Measurements from ENCODE around the gene CCRL2. TPM values are rescaled to one million over a fixed set of nuclear protein-coding genes. Genes with fewer than 3 reads are reported as not detected.

The CCRL2 gene
- total RNA-seq, 1 donor from 2014 or later: not detected

DNA sequence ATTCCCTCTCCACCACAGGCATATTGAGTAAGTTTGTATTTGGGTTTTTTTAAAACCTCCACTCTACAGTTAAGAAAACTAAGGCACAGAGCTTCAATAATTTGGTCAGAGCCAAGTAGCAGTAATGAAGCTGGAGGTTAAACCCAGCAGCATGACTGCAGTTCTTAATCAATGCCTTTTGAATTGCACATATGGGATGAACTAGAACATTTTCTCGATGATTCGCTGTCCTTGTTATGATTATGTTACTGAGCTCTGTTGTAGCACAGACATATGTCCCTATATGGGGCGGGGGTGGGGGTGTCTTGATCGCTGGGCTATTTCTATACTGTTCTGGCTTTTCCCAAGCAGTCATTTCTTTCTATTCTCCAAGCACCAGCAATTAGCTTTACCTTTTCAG, 37.9 kb upstream of the CCRL2 start:
- no peak overlapping the region for H3K27ac Mint-ChIP-seq (ENCODE audit: unreplicated experiment)
- no peak for DNase-seq (ENCODE audit: low spot score)
- H3K9me3 Mint-ChIP-seq (ENCODE audit: low read depth): no peaks in the 10 kb centered on the region
- H3K36me3 Mint-ChIP-seq (ENCODE audit: low read depth): no peaks in the 10 kb centered on the region
- peaks cover 61% of the 10 kb centered on the region for H3K27me3 Mint-ChIP-seq (ENCODE audit: low read depth)
- no peak overlapping the region for H3K4me3 Mint-ChIP-seq (ENCODE audit: unreplicated experiment)
- TF ChIP-seq, protein P1, sequence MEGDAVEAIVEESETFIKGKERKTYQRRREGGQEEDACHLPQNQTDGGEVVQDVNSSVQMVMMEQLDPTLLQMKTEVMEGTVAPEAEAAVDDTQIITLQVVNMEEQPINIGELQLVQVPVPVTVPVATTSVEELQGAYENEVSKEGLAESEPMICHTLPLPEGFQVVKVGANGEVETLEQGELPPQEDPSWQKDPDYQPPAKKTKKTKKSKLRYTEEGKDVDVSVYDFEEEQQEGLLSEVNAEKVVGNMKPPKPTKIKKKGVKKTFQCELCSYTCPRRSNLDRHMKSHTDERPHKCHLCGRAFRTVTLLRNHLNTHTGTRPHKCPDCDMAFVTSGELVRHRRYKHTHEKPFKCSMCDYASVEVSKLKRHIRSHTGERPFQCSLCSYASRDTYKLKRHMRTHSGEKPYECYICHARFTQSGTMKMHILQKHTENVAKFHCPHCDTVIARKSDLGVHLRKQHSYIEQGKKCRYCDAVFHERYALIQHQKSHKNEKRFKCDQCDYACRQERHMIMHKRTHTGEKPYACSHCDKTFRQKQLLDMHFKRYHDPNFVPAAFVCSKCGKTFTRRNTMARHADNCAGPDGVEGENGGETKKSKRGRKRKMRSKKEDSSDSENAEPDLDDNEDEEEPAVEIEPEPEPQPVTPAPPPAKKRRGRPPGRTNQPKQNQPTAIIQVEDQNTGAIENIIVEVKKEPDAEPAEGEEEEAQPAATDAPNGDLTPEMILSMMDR (IDR thresholded peaks at IDR 0.05): no peak
- H3K4me1 Mint-ChIP-seq (ENCODE audit: low read depth): no peaks in the 10 kb centered on the region

DNA sequence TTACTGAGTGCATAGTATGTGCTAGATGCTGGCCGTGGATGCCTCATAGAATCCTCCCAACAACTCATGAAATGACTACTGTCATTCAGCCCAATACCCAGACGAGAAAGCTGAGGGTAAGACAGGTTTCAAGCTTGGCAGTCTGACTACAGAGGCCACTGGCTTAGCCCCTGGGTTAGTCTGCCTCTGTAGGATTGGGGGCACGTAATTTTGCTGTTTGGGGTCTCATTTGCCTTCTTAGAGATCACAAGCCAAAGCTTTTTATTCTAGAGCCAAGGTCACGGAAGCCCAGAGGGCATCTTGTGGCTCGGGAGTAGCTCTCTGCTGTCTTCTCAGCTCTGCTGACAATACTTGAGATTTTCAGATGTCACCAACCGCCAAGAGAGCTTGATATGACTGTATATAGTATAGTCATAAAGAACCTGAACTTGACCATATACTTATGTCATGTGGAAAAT, 37.4 kb upstream of the CCRL2 start:
- TF ChIP-seq, protein P1 (IDR thresholded peaks at IDR 0.05): no peak
- Mint-ChIP-seq H3K9me3 (ENCODE audit: low read depth) (no peaks in the 10 kb centered on the region), H3K27me3 (ENCODE audit: low read depth) (peaks cover 62% of the 10 kb centered on the region), H3K36me3 (ENCODE audit: low read depth) (no peaks in the 10 kb centered on the region), H3K4me3 (ENCODE audit: unreplicated experiment) (no peak overlapping the region), H3K4me1 (ENCODE audit: low read depth) (no peaks in the 10 kb centered on the region), H3K27ac (ENCODE audit: unreplicated experiment) (no peak overlapping the region)
- DNase-seq (ENCODE audit: low spot score): no peak

DNA sequence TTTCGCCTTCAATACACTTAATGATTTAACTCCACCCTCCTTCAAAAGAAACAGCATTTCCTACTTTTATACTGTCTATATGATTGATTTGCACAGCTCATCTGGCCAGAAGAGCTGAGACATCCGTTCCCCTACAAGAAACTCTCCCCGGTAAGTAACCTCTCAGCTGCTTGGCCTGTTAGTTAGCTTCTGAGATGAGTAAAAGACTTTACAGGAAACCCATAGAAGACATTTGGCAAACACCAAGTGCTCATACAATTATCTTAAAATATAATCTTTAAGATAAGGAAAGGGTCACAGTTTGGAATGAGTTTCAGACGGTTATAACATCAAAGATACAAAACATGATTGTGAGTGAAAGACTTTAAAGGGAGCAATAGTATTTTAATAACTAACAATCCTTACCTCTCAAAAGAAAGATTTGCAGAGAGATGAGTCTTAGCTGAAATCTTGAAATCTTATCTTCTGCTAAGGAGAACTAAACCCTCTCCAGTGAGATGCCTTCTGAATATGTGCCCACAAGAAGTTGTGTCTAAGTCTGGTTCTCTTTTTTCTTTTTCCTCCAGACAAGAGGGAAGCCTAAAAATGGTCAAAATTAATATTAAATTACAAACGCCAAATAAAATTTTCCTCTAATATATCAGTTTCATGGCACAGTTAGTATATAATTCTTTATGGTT, 36.1 kb upstream of the CCRL2 start, which contains the start of gene CCR5:
CCR5 (plus strand) TSS at position 108 of the 680 bp plus-strand sequence. CDS start 1,957 bp downstream, outside the sequence.
- Mint-ChIP-seq H3K9me3 (ENCODE audit: low read depth) (no peaks in the 10 kb centered on the region), H3K4me3 (ENCODE audit: unreplicated experiment) (no peak within 1 kb of the TSS), H3K4me1 (ENCODE audit: low read depth) (no peaks in the 10 kb centered on the region), H3K27me3 (ENCODE audit: low read depth) (peaks cover 64% of the 10 kb centered on the region), H3K36me3 (ENCODE audit: low read depth) (no peaks in the 10 kb centered on the region), H3K27ac (ENCODE audit: unreplicated experiment) (no peak within 1 kb of the TSS)
- TF ChIP-seq, protein P1 (IDR thresholded peaks at IDR 0.05): no peak
- no peak for DNase-seq (ENCODE audit: low spot score)

DNA sequence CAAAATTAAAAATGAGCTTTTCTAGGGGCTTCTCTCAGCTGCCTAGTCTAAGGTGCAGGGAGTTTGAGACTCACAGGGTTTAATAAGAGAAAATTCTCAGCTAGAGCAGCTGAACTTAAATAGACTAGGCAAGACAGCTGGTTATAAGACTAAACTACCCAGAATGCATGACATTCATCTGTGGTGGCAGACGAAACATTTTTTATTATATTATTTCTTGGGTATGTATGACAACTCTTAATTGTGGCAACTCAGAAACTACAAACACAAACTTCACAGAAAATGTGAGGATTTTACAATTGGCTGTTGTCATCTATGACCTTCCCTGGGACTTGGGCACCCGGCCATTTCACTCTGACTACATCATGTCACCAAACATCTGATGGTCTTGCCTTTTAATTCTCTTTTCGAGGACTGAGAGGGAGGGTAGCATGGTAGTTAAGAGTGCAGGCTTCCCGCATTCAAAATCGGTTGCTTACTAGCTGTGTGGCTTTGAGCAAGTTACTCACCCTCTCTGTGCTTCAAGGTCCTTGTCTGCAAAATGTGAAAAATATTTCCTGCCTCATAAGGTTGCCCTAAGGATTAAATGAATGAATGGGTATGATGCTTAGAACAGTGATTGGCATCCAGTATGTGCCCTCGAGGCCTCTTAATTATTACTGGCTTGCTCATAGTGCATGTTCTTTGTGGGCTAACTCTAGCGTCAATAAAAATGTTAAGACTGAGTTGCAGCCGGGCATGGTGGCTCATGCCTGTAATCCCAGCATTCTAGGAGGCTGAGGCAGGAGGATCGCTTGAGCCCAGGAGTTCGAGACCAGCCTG, 35.3 kb upstream of the CCRL2 start:
- no peak overlapping the region for H3K27ac Mint-ChIP-seq (ENCODE audit: unreplicated experiment)
- H3K9me3 Mint-ChIP-seq (ENCODE audit: low read depth): no peaks in the 10 kb centered on the region
- H3K4me1 Mint-ChIP-seq (ENCODE audit: low read depth): no peaks in the 10 kb centered on the region
- H3K36me3 Mint-ChIP-seq (ENCODE audit: low read depth): no peaks in the 10 kb centered on the region
- no peak for DNase-seq (ENCODE audit: low spot score)
- H3K27me3 Mint-ChIP-seq (ENCODE audit: low read depth): peaks cover 62% of the 10 kb centered on the region
- H3K4me3 Mint-ChIP-seq (ENCODE audit: unreplicated experiment): no peak overlapping the region
- TF ChIP-seq, protein P1 (IDR thresholded peaks at IDR 0.05): no peak
